ENCODE results near the gene MAPK8.

DNA sequence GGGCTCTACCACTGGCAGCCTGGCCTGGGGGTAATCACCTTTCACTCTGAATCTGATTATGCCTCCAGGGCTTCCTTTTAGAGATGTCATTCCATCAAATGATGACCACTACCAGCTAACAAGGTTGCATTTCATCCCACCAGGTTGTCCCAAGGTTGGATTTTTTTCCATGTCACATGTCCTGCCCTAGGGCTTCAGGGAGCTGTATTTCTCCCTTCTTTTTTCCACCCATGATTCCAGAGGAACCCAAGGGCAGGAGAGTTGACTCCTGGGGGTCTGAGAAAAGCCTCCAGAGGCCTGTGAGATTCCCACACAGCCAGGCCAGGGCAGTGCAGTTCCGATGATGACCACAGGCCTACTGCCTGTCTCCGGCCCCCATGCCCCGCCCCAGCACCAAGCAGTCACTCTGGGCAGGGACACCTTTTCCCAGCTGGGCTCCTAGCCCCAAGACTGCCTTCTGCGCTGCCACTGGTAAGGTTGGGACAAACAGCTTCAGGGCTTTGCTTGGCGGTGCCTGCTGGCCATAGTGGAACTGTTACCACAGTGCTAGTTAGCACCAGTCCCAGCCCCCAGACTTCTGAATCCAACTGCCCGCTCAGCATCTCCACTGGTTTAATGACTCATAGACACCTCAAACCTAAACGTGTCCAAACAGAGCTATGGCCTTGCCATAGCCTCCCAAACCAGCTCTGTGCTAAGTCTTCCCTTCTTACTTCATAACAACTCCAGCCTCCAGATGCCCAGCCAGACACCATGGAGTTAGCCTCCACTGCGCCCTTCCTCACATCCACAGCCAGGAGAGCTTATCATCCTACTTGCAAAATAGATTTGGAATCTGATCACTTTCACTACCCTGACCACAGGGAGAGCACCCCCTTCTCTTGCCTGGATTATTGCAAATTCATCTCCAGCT lies 164.7 kb downstream of the MAPK8 start:
- TF ChIP-seq, protein P1, sequence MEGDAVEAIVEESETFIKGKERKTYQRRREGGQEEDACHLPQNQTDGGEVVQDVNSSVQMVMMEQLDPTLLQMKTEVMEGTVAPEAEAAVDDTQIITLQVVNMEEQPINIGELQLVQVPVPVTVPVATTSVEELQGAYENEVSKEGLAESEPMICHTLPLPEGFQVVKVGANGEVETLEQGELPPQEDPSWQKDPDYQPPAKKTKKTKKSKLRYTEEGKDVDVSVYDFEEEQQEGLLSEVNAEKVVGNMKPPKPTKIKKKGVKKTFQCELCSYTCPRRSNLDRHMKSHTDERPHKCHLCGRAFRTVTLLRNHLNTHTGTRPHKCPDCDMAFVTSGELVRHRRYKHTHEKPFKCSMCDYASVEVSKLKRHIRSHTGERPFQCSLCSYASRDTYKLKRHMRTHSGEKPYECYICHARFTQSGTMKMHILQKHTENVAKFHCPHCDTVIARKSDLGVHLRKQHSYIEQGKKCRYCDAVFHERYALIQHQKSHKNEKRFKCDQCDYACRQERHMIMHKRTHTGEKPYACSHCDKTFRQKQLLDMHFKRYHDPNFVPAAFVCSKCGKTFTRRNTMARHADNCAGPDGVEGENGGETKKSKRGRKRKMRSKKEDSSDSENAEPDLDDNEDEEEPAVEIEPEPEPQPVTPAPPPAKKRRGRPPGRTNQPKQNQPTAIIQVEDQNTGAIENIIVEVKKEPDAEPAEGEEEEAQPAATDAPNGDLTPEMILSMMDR (IDR thresholded peaks at IDR 0.05) = no peak
- no peak for TF ChIP-seq POLR2A (IDR thresholded peaks at IDR 0.05)
